Neural cell (in vitro differentiated cells): ENCODE results near the gene ZNF764. TPM values are rescaled to one million over a fixed set of nuclear protein-coding genes. Genes with fewer than 3 reads are reported as not detected.

Source experiments
- H2AFZ ChIP-seq: fragments of 200-600, 300-800 bp; sonication (generic), shearing (Covaris generic); 2 replicates; pipeline ENCODE4 v1.6.0; 2014; ENCODE audit warnings: low read depth, mild to moderate bottlenecking, antibody characterized with exemption, low read length, moderate library complexity
- H3F3A ChIP-seq: fragments of 200-600 bp; shearing (Covaris generic); 2 replicates; pipeline ENCODE4 v1.6.1; 2016; ENCODE audit warnings: mild to moderate bottlenecking, moderate library complexity, mixed read lengths, antibody characterized with exemption, low read length; ENCODE audit not compliant: insufficient read depth, poor library complexity, severe bottlenecking
- H3K27ac ChIP-seq: fragments of 200-600, 300-800 bp; sonication (generic), shearing (Covaris generic); 2 replicates; pipeline ENCODE4 v1.5.1; 2014; ENCODE audit warnings: mild to moderate bottlenecking, low read length, moderate library complexity
- H3K27me3 ChIP-seq: fragments of 300-800, 200-600 bp; sonication (generic), shearing (Covaris generic); 2 replicates; pipeline ENCODE4 v1.6.0; 2014; ENCODE audit warnings: mild to moderate bottlenecking, low read depth, low read length, moderate library complexity; ENCODE audit not compliant: insufficient read depth
- H3K36me3 ChIP-seq: fragments of 300-800, 200-600 bp; sonication (generic), shearing (Covaris generic); 2 replicates; pipeline ENCODE4 v1.5.1; 2014; ENCODE audit warnings: mild to moderate bottlenecking, antibody characterized with exemption, low read length, moderate library complexity; ENCODE audit not compliant: insufficient read depth
- H3K4me2 ChIP-seq: fragments of 300-800, 200-600 bp; sonication (generic), shearing (Covaris generic); 2 replicates; pipeline ENCODE4 v1.6.0; 2014; ENCODE audit warnings: mild to moderate bottlenecking, low read length
- H3K4me3 ChIP-seq: fragments of 300-800, 200-600 bp; sonication (generic), shearing (Covaris generic); 2 replicates; pipeline ENCODE4 v1.5.1; 2014; ENCODE audit warnings: mild to moderate bottlenecking, low read length, moderate library complexity
- H3K79me2 ChIP-seq: fragments of 200-600 bp; shearing (Covaris generic); replicated peaks from 2 replicates; pipeline ENCODE4 v1.6.0; 2014; ENCODE audit warnings: mild to moderate bottlenecking, low read length, moderate library complexity; ENCODE audit not compliant: insufficient read depth
- H3K9ac ChIP-seq: fragments of 300-800, 200-600 bp; sonication (generic), shearing (Covaris generic); 2 replicates; pipeline ENCODE4 v1.6.1; 2016; ENCODE audit warnings: mild to moderate bottlenecking, low read length, mixed read lengths
- H3K9me2 ChIP-seq: fragments of 200-600 bp; shearing (Covaris generic); 2 replicates; pipeline ENCODE4 v1.6.1; 2016; ENCODE audit warnings: mild to moderate bottlenecking, low read length, mixed read lengths; ENCODE audit not compliant: insufficient read depth
- H3K9me3 ChIP-seq: fragments of 200-600, 300-800 bp; sonication (generic), shearing (Covaris generic); 2 replicates; pipeline ENCODE4 v1.6.1; 2016; ENCODE audit warnings: mild to moderate bottlenecking, mixed run types, low read length, moderate library complexity, mixed read lengths
- H4K20me1 ChIP-seq: fragments of 200-600 bp; shearing (Covaris generic); 2 replicates; pipeline ENCODE4 v1.6.1; 2016; ENCODE audit warnings: mild to moderate bottlenecking, mixed run types; ENCODE audit not compliant: insufficient read depth
- EP300 ChIP-seq: fragments of 450-650 bp; conservative IDR thresholded peaks from 2 replicates; pipeline ENCODE4 v1.6.1; 2014; ENCODE audit warnings: antibody characterized with exemption, mild to moderate bottlenecking, moderate library complexity; ENCODE audit not compliant: poor library complexity, severe bottlenecking
- MXI1 ChIP-seq: fragments of 450-650 bp; conservative IDR thresholded peaks from 2 replicates; pipeline ENCODE4 v1.6.1; 2014; ENCODE audit warnings: antibody characterized with exemption, mild to moderate bottlenecking; ENCODE audit not compliant: poor library complexity, severe bottlenecking
- POLR2AphosphoS5 ChIP-seq: IDR thresholded peaks from 2 replicates; pipeline ENCODE4 v1.6.1; 2012
- RAD21 ChIP-seq: fragments of 450-650 bp; conservative IDR thresholded peaks from 2 replicates; pipeline ENCODE4 v1.6.1; 2014; ENCODE audit warnings: antibody characterized with exemption, mild to moderate bottlenecking, moderate library complexity
- SMC3 ChIP-seq: fragments of 450-650 bp; conservative IDR thresholded peaks from 2 replicates; pipeline ENCODE4 v1.6.1; 2014; ENCODE audit warnings: antibody characterized with exemption, mild to moderate bottlenecking, moderate library complexity; ENCODE audit not compliant: poor library complexity
- polyA plus RNA-seq: library from polyadenylated mRNA; depleted of rRNA; stranded (reverse); fragments of >200 nt; gene quantifications from 2 replicates; pipeline ENCODE4 v1.2.3, GENCODE V29; 2014
- TF ChIP-seq, protein P1 (sequence below): fragments of 450-650 bp; IDR thresholded peaks from 2 replicates; pipeline ENCODE4 v1.5.1; 2014; ENCODE audit warnings: antibody characterized with exemption, mild to moderate bottlenecking, moderate library complexity; ENCODE audit not compliant: poor library complexity, severe bottlenecking
- TF ChIP-seq, protein P2 (sequence below): IDR thresholded peaks from 2 replicates; pipeline ENCODE4 v1.6.1; 2012; ENCODE audit warnings: borderline replicate concordance

The ZNF764 gene
- polyA plus RNA-seq, 1 donor from 2014 or later = 10.5 TPM

DNA sequence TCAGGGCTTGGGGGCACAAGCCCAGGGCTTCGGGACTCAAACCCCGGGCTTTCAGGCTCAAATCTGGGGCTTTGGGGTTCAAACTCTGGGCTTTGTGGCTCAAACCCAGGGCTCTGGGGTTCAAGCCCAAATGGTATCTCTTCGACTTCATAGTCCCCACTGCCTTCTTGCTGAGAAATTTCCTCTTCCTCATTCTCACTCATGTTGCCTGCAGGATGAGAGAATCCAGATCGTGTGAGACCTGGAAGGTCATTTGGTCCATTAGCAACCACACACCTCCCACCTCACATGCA is 32.4 kb downstream of the ZNF764 start:
- H2AFZ ChIP-seq = peak overlapping the region; percentile 33
- no peaks in the 10 kb centered on the region for H3K9me3 ChIP-seq
- peak overlapping the region; percentile 72 for H3K27ac ChIP-seq
- no peaks in the 10 kb centered on the region for H3K36me3 ChIP-seq
- peak overlapping the region; percentile 52 for H3K4me2 ChIP-seq
- no peaks in the 10 kb centered on the region for H3K27me3 ChIP-seq
- H3F3A ChIP-seq = no peaks in the 10 kb centered on the region
- TF ChIP-seq POLR2AphosphoS5 = no peak
- TF ChIP-seq, protein P1, sequence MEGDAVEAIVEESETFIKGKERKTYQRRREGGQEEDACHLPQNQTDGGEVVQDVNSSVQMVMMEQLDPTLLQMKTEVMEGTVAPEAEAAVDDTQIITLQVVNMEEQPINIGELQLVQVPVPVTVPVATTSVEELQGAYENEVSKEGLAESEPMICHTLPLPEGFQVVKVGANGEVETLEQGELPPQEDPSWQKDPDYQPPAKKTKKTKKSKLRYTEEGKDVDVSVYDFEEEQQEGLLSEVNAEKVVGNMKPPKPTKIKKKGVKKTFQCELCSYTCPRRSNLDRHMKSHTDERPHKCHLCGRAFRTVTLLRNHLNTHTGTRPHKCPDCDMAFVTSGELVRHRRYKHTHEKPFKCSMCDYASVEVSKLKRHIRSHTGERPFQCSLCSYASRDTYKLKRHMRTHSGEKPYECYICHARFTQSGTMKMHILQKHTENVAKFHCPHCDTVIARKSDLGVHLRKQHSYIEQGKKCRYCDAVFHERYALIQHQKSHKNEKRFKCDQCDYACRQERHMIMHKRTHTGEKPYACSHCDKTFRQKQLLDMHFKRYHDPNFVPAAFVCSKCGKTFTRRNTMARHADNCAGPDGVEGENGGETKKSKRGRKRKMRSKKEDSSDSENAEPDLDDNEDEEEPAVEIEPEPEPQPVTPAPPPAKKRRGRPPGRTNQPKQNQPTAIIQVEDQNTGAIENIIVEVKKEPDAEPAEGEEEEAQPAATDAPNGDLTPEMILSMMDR = no peak
- TF ChIP-seq MXI1 = no peak
- TF ChIP-seq, protein P2, sequence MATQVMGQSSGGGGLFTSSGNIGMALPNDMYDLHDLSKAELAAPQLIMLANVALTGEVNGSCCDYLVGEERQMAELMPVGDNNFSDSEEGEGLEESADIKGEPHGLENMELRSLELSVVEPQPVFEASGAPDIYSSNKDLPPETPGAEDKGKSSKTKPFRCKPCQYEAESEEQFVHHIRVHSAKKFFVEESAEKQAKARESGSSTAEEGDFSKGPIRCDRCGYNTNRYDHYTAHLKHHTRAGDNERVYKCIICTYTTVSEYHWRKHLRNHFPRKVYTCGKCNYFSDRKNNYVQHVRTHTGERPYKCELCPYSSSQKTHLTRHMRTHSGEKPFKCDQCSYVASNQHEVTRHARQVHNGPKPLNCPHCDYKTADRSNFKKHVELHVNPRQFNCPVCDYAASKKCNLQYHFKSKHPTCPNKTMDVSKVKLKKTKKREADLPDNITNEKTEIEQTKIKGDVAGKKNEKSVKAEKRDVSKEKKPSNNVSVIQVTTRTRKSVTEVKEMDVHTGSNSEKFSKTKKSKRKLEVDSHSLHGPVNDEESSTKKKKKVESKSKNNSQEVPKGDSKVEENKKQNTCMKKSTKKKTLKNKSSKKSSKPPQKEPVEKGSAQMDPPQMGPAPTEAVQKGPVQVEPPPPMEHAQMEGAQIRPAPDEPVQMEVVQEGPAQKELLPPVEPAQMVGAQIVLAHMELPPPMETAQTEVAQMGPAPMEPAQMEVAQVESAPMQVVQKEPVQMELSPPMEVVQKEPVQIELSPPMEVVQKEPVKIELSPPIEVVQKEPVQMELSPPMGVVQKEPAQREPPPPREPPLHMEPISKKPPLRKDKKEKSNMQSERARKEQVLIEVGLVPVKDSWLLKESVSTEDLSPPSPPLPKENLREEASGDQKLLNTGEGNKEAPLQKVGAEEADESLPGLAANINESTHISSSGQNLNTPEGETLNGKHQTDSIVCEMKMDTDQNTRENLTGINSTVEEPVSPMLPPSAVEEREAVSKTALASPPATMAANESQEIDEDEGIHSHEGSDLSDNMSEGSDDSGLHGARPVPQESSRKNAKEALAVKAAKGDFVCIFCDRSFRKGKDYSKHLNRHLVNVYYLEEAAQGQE = no peak
- no peak for TF ChIP-seq EP300
- no peak for TF ChIP-seq SMC3
- no peak for TF ChIP-seq RAD21
- peak overlapping the region; percentile 94 for H3K9ac ChIP-seq
- peaks cover 5% of the 10 kb centered on the region for H3K79me2 ChIP-seq
- H4K20me1 ChIP-seq = no peaks in the 10 kb centered on the region
- peak overlapping the region; percentile 97 for H3K4me3 ChIP-seq
- H3K9me2 ChIP-seq = no peaks in the 10 kb centered on the region

DNA sequence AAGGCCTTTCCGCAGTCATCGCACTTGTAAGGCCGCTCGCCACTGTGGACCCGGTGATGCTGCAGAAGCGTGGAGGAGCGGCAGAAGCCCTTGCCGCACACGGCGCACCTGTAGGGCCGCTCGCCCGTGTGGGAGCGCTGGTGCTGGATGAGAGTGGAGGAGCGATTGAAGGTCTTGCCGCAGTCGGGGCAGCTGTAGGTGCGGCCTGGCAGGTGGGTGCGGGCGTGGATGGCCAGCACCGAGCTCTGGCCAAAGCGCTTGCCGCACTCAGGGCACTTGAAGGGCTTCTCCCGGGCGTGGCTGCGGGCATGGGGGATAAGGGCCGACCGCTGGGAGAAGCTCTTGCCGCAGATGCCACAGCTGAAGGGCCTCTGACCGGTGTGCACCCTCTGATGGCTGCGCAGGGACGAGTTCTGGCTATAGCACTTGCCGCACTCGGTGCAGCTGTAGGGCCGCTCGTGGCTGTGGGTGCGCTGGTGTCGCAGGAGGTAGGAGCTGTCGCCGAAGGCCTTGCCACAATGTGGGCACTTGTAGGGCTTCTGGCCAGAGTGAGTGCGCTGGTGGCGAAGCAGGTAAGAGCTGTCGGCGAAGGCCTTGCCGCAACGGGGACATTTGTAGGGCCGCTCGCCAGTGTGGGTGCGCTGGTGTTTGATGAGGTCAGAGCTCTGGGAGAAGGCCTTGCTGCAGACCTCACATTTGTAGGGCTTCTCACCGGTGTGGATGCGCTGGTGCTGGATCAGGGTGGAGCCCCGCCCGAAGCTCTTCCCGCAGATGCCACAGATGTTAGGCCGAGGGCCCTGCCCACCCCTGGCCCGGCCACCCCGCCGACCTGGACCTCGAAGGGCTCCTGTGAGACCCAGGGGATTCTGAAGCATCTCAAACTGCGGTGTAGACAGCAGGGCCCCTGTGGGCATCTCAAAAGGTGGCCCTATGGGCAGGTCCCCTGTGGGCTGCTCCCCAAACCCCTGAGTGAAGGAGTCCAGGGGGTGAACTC is 33.3 kb downstream of the ZNF764 start:
- Histone ChIP-seq H4K20me1 (no peaks in the 10 kb centered on the region), H3K27ac (no peak overlapping the region), H3F3A (no peaks in the 10 kb centered on the region), H3K4me2 (no peak overlapping the region), H3K9ac (peak overlapping the region; percentile 94), H3K27me3 (no peaks in the 10 kb centered on the region), H3K9me2 (no peaks in the 10 kb centered on the region), H3K4me3 (peak overlapping the region; percentile 97), H3K36me3 (no peaks in the 10 kb centered on the region), H3K9me3 (no peaks in the 10 kb centered on the region), H3K79me2 (peaks cover 5% of the 10 kb centered on the region), H2AFZ (no peak overlapping the region)
- TF ChIP-seq EP300 (no peak), MXI1 (no peak), POLR2AphosphoS5 (no peak)
- TF ChIP-seq, protein P2 = no peak
- TF ChIP-seq, protein P1 = no peak
